COLO829 (cell line): ENCODE measurements around the gene PRKAB1.
"Not testable (repeated sequence)": the region's sequence is repeated elsewhere in the genome, so short reads cannot be mapped to it uniquely, and the experiment has no call there.

Source experiments
- DNase-seq: peaks from one replicate; pipeline ENCODE4 v3.0.0; 2012; ENCODE audit warnings: low spot score

PRKAB1 gene

DNA sequence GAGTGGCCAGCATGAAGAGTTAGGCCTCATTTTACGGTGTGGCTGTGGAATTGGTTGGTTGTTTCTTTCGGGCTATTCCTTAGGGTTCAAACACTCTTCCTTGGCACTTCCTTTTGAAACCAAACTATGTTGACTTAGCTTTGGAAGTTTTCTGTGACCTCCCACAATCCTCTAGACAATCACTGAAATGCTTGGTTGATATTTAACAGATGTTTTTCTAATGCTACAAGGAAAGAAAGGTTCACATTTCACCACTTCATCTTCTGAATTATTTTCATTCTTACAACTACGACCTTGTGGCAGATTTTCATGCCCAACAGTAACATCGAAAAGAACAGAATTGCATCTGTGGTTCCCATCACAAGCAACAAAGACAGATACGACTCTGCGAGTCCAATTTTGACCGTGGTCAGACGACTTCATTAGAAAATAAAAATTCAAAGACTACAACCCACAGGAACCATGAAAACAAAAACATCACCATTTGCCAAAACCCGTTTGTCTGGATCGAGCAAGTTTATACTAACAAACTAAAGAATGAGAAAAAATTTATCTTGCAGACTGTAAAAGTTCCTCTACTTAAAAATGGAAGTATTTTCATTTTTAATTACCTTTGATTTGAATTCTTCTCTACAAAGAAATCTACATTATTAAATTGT is 16.9 kb downstream of the PRKAB1 start:
- no peak for DNase-seq

DNA sequence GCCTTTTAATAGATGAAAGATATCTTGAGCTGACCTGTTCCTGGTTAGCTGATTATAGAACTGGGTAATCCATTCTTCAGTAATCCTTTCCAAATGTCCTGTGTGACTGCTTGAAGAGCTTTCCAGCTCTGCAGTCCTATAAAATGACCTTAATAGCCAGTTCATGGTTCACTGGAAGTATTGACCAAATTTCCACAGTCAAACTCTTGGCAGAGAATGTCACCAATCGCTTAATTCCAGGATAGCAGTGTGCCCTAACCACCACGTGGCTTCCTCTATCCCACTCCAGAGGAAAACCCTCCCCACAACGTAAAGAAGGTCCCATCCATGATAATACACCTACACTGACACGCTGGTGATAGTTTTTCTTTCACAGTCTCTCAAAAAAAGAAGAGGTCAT is 17.4 kb downstream of the PRKAB1 start:
- no peak for DNase-seq

DNA sequence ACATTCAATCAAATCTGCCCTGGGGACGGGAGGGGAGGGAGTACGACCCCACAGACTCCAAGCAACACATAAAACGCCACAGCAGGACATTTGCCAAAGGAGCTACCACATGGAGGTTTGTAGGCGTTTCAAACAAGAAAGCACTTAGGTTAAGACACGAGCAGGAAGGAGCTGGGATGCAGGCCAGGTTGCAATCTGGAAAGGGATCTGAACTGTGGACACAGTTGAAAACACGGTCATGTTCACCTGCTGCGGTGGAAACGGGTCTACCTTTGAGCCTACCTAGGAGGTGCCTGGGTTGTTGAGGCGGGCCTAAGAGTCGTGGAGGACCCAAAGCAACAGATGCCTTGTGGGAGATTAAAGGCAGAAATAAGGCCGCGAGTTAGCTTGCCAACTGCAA is 18.4 kb downstream of the PRKAB1 start:
- no peak for DNase-seq

DNA sequence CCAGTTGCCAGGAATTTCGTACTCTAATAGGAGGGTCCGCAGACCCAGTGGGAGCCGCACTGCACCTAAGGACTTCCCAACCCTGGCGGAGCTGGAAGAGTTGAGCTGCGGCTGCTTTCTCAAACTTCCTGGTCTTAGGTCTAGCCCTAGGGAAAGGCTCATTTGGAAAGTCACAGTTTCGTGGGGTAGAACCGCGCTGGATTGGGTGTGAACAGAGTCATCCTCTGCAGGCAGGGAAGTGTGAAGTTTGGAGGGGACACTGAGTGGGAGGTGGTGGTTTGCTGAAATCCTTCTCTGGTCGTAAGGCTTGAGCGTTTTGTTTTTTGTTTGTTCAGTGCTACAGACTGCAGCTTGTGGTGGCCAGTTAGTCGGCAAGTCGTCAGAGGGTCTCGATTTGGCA is 18.8 kb downstream of the PRKAB1 start:
- no peak for DNase-seq

DNA sequence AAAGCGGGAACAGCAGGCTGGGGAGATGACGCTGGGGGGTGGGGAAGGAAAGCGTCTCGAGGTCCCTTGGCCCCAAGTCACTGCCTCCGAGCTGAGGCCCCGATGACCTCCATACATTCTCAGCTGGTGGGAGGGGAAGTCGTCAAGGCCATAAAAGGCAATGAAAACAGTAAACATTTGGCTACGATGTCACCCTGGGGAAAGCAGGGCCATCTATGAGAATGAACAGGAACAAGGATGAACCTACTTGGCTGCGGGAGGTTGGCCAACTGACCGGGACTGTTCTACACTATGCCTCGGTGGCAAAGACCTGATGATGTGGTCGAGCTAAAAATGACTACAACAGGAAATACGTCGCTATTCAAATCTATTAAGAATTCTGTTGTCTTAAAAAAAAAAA is 19.5 kb downstream of the PRKAB1 start:
- DNase-seq: no peak

DNA sequence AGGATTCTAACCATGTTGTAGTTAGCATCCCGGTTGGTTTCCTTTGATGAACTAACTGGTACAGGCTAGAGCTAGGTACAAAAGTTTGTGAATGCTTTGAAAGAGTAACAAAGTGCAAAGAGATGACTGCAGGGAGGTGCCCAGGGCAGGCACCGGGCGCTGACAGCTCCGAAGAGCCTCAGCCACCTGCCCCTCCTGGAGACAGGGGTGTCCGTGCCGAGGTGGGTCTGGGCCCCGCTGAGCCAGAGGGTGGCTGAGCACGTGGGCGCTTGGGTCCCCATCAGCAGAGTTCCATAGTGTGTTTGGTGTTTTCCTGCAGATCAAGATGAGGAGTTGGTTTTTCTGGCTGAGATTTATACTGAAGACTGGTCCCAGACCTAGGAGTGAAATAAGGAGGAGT is 19.9 kb downstream of the PRKAB1 start:
- DNase-seq: no peak

DNA sequence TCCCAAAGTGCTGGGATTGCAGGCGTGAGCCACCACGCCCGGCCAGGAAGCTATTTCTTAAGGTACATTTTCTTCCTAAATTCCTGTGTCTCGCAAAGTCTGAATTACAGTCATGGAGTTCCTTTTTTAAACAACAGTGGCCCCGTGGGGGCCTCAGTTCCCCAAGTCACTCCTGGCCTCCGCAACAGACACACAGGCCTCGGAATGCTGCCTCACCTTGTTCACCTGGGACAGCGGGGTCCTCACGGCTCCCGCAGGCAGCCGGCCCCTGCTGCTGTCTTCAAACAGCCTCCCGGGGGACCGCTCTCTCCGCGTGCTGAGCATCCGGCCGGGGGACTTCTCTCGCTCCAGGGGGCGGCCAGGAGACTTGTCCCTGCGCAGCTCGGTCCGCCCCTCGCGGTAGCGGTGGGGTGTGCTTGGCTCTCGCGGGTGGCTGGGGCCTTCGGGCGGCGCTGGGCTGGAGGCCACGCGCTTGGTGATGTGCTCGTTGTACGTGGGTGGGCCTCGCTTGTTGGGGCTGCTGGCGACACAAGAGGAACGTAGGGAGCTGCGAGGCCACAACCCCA is 22.1 kb downstream of the PRKAB1 start:
- DNase-seq: no peak

DNA sequence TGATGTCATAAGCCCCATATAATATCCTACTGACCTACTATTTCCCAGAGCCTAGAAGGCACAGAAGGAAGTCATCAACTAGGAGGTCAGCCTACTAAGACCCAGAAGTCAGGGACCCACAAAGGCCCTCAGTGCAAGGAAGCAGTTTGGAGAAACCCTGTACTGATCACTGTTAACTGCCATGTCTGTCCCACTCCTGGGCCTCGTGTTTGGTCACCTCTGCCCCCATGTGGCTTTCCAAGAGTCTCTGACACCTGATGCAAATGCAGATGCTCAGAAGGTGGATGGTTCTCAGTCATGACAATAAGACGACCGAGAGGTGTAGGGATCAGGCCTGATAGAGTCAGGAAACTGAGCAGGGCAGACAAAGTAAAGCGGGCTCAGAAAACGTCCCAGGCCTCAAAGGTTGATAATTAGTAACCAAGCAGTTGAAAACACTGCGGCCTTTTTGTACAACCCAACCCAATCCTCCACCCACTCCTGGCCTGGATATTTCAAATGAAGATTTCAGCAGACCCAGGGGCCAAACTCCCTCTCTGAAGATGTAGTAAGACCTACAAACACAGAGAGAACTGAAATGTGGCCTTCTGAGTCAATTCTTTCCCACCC is 23.4 kb downstream of the PRKAB1 start:
- DNase-seq: no peak

DNA sequence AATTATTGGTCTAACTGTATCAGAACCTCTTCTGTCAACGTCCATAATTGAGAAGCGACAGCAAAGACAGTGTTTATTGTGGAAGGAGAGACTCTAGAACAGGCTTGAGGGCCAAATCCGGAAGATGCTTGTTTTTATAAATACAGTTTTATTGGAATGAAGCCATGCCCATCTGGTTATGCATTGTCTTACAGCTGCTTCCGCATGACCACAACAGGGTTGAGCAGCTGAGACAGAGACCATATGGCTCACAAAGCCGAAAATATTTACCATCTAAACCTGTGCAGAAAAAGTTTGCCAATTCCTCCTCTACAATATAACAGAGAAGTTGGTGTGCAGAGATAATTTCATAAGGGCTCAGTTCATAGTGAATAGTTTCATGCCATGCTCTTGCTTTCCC is 24.5 kb downstream of the PRKAB1 start:
- DNase-seq: no peak

DNA sequence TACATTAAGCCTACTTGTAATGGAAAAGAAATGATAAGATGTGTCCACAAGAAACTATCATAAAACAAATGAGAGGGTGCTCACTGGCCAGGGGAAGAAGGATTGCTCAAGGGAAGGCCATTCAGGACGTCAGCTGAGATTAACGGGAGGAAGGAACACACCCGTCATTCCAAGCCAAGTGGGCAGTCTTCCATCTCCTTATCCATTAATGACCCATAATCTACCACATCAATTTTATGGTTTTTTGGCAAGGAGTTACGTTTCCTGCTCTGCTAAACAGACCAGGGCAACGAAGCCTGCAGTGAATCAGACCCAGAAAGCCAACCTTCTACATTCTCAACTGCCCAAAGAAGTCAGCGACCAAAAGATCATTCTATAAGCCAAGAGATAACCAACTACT is 25.1 kb downstream of the PRKAB1 start:
- no peak for DNase-seq

DNA sequence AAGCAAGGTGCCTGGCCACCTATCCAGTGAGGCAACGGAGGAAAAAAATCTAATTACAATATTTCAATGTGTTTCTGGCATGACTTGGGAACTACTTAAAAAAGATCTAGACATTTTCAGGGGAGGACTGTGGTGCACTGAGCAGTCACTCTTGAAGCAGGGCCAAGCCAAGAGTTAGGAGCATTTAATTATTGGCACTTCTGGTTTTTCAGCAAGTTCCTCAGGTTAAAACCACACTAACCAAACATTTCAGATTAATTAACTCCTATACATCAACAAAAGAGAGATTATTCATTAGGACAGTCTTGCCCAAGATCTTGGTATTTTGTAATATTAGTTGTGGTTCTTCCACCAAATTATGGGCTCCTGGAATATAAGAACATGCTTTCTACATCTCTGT is 25.6 kb downstream of the PRKAB1 start:
- no peak for DNase-seq

DNA sequence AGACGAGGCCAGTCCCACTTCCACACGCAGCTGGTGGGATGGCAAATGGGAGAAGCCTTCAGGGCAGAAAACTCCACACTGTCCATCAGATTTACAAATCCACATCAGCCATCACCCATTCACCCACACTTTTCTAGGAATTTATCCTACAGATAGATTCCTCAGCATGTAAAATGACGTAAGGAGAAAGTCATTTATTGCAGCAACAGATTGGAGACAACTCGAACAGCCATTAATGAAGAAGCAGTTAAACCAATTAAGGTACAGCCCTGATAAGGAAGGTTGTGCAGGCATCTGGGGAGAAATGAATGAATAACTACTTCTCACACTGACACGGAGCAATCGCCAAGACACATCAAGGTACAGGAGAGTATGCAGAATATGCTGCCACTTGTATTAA is 26.2 kb downstream of the PRKAB1 start:
- no peak for DNase-seq

DNA sequence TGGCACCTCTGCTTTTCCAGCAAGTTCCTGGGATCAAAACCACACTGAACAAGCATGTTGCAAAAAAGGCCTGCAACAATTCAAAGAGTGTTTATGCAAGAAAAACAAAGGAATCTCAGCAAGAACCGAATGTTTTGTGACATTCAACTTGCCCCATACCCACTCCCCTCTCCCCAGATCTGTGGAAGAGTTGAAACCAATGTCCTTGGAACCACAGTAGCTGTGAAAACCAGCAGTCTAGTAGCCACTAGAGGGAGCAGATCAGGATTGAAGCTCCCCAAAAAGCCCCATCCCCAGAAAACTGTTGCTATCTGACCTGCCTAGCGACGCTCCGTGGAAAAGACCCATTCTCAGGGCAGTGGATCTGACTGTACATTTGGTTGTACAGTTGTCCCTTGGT is 27.1 kb downstream of the PRKAB1 start:
- DNase-seq: no peak

DNA sequence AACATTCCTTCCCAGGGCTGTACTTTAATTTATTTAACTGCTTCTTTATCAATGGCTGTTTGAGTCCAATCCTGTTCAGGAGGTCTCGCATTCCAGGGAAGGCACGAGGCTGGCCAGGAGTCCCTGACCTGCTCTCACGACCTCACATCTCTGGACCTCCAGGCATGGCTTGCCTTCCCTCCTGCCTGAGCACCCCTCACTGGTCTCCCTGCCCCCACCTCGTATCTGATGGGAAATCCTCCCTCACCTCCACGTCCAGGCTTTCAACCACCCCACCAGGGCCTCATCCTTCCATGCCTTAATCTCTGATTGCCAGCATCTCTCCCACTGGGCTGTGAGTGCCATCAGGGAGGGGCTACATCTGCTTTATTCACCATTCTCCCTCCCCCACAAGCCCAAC is 29.0 kb downstream of the PRKAB1 start:
- DNase-seq: no peak

DNA sequence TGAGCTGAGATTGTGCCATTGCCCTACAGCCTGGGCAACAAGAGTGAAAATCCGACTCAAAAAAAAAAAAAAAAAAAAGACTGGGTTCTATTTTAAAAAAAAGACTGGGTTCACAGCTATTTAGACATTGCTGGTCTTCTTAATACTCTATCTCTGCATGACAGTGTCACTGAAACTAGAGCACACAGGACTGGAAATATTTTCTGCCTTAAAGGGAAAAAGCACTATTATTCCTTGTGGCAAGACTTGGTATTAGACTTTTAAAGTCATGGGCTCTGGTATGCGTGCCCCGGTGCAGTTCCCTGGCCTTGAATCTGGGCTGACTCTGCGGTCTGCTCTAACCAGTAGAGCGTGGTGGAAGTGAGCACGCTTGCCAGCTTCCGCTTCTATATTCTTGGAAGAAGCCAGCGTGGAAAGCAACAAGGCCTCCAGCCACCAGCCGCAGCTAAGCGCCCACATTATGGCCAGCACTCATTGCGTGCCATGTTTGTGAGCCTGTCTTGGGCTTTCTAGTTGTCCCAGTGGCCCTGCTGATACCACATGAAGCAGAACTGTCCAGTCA is 31.3 kb downstream of the PRKAB1 start:
- DNase-seq: no peak

DNA sequence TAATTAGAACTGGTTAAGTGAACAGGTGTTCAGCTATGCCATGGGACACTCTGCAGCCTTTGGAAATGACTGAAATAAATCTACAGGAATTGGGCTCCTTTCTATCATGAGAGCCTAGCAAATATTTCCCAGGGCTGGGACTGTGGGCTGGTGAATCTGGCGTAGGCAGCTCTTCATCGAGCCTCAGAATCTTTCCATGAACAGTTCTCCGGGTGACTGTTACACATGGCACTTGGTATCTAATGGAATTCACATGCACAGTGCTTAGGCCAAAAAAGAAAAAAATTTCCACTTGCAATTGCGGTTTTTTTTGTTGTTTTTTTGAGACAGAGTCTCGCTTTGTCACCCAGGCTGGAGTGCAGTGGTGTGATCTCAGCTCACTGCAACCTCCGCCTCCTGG is 32.1 kb downstream of the PRKAB1 start:
- no peak for DNase-seq

DNA sequence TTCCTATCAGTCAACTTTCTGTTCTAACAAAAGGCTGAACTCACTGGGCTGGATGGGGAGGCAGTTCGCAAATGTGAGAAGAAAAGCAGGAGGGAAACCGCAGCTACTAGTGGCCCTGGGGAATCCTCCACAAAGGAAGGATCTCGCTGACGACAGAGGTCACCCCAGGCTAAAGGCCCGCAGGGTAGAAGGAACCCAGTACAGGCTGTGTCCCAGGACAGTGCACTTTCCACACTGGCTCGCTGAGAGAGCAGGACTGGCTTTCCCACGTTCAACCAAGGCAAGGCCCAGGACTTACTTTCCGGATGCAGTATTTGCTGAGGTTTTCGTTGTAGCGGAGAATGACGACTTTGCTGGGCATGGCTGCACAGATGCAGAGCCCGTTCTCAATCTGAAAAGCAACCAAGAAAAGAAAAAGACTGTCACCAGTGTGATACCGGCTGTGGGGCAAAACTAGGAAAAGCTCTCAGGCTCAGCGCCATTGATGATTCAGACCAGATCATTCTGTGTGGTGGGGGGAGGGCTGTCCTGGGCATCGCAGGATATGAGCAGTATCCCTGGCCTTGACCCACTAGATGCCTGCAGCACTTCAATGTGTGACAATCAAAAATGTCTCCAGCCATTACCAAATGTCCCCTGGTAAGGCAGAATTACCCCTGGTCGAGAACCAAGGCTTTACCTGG is 36.3 kb downstream of the PRKAB1 start:
- DNase-seq: no peak

DNA sequence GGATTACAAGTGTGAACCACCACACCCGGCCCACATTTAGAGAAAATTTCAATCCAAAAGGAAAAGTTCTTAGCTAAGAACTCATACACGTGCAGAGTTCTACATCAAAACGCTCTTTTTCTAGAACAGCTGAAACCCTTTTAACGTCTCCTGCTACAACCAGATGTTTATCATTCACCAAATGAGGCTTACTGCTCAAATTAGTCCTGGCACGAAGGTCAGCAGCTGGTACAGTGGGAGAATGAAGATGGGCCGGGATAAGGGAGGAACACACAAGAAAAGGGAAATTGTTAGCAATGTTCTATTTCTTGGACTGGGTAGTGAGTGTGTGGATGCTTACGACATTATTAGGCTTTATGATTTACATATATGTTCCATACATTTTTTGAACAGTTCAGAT is 37.2 kb downstream of the PRKAB1 start:
- DNase-seq: no peak

DNA sequence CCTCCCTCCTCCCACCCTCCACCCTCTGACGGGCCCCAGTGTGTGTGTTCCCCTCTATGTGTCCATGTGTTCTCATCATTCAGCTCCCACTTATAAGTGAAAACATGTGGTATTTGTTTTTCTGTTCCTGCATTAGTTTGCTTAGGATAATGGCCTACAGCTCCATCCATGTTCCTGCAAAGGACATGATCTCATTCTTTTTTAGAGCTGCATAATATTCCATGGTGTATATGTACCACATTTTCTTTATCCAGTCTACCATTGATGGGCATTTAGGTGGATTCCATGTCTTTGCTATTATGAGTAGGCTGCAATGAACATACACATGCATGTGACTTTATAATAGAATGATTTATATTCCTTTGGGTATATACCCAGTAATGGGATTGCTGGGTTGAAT is 38.5 kb downstream of the PRKAB1 start:
- DNase-seq: not testable (repeated sequence)

DNA sequence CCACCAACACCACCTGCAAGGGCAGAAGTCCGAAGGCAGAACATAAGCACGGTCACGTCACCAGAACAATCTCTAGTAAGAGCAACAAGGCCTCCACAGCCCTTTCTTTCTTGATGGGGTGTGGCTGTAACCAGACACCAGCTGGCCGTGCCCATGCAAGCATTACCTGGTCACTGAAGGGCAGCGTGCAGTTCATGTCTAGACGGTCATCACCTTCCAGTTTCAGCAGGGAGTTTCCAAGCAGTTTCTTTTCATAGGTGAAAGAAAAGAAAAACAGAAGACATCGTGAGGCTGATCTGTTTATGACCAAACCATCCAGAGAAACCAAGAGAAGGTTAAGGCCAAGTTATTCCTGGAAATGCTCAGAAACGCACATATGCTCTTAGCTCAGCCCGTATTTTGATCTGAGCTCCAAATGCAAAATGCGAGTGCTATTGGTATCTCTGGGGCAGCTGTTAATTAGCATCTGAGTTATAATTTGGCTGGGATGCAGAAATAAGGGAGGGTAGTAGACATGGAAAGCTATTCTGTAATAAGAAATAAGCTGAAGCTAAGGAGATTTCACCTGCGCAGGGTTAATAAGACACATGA is 42.5 kb downstream of the PRKAB1 start:
- DNase-seq: no peak

DNA sequence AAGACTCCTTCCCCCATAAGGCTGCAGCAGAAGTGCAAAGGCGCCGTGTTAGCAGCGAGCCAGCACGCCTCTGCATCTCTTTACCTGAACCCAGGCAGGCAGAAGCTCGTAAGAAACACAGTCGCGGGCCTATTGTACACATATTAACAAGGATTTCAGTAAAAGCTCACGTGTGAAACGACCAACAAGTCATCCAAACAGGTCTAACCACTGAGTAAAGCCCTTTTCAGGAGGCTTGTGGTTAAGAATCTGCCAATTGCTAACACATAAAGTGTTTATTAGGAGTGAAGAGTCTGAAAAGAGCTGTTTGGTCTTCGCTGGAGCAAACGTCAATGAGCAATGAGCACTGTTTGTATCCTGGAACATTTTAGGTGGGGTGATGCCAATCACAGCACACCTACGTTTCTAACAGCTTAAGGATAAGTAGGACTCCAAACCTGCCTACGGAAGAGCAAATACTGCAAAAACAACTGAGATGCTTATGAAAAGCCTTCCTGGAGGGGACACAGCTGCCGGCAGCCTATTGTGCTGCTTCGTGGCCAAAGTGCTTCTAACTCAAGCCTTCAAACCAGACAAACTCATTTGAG is 43.1 kb downstream of the PRKAB1 start:
- no peak for DNase-seq

DNA sequence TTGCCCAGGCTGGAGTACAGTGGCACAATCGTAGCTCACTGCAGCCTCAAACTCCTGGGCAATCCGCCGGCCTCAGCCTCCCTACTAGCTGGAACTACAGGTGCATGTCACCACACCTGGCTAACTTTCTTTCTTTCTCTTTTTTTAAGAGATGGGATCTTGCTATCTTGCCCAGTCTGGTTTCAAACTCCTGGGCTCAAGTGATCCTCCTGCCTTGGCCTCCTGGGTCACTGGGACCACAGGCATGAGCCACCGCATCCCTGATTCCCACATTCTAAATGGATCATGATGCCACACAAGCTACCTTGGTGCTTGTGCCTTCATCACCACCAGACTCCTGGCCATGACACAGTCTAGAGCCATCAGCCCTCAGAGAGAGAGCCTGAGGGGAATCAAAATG is 43.8 kb downstream of the PRKAB1 start:
- DNase-seq: no peak
